Left kidney (tissue), 2 donors: Measurements from ENCODE around the gene FIBP. TPM values are rescaled to one million over a fixed set of nuclear protein-coding genes. Genes with fewer than 3 reads are reported as not detected.
"Not testable (repeated sequence)": the region's sequence is repeated elsewhere in the genome, so short reads cannot be mapped to it uniquely, and the experiment has no call there.

Experiments
- DNase-seq: peaks from one replicate; pipeline ENCODE4 v3.0.0-alpha.2; 2013
- polyA plus RNA-seq: library from polyadenylated mRNA; unstranded; fragments of 120-200 nt; gene quantifications from one replicate; pipeline ENCODE4 v1.2.1, GENCODE V29; 2013; ENCODE audit not compliant: insufficient read length

FIBP gene
- polyA plus RNA-seq, 1 donor: 96.0 TPM

GRCh38 chr11:65916391-65916790 lies 28.1 kb upstream of the FIBP start:
- no peak for DNase-seq

GRCh38 chr11:65915821-65916251 lies 27.6 kb upstream of the FIBP start:
- DNase-seq: no peak

- no peak for DNase-seq
Measured at GRCh38 chr11:65915101-65915820, 27.0 kb upstream of the FIBP start.

- DNase-seq: no peak
Measured at GRCh38 chr11:65912845-65913244, 24.6 kb upstream of the FIBP start.

DNA sequence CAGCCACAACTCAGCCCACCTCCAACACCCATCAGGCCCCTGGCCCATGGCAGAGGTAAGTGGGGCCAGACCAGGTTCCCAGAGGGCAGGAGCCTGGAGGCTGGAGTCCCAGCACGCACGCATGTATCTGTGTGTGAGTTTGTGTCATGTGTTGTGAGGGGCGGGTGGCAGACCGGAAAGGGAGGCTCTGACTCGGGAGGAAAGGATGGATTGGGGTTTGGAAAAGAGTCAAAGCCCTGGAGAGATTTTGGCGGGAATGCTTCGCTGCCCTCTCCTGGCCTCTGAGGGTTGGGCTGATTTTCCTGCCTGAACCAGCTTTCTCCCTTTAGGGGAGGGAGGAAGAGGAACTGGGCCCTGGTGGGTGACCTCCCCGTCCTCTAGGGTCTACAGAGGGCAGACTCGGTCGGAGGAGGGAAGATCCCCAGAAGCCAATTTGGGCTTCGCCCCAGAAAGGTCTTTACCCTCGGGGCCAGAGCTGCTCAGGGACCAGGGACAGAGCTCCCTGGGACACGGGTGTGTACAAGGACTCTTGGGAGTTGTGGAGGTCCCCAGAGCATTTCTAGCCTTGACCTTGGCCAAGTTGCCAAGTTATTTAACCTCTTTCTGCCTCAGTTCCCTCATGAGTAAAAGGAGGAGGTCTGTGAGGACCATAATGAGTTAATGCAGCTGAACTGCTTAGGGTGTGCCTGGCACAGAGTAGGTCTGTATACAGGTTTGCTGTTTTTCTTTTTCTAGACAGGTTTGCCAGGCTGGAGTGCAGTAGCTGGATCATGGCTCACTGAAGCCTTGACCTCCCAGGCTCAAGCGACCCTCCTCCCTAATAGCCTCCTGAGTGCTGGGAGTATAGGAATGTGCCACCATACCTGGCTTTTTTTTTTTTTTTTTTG lies 23.7 kb upstream of the FIBP start:
- no peak for DNase-seq

DNA sequence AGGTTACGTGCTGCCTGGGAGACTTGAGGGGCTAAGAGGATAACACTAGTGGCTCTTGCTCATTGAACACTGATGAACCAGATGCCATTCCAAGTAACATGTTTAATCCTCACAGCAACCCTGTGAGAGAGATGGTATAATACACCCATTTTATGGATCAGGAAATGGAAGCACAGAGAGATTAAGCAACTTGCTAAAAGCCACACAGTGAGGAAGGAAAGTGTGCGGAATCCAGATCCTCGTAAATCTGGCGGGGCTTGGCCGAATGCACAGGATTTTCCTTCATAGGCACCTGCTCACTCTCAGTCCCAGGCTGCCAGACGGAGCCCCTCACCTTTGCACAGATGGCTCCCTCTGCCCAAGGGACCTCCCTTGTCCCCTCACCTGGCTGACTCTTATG lies 19.6 kb upstream of the FIBP start:
- DNase-seq: no peak

DNA sequence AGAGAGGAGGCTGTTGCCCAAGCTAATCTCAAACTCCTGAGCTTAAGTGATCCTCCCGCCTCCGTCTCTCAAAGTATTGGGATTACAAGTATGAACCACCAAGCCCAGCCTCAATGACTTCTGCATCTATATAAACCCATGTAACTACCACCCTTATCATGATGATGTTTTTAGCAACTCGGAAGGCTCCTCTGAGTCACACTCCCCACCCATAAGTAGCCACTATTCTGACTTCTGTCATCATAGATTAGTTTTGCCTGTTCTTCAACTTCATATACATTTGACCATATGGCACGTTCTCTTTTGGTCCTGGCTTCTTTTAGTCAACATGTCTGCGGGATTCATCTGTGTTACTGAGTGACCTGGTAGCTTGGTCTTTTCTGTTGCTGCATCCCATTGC lies 18.3 kb upstream of the FIBP start:
- DNase-seq: no peak

DNA sequence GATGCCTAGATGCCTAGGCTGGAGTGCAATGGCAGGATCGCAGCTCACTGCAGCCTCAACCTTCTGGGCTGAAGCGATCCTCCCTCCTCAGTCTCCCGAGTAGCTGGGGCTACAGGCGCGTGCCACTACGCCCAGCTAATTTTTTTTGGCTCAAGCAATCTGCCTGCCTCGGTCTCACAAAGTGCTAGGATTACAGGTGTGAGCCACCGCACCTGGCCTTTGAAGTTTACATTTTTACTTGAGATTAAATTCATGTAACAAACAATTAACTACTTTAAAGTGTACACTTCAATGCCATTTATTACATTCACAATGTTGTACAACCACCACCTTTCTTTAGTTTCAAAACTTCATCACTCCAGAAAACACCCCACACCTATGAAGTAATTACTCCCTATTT lies 15.4 kb upstream of the FIBP start:
- no peak for DNase-seq

DNA sequence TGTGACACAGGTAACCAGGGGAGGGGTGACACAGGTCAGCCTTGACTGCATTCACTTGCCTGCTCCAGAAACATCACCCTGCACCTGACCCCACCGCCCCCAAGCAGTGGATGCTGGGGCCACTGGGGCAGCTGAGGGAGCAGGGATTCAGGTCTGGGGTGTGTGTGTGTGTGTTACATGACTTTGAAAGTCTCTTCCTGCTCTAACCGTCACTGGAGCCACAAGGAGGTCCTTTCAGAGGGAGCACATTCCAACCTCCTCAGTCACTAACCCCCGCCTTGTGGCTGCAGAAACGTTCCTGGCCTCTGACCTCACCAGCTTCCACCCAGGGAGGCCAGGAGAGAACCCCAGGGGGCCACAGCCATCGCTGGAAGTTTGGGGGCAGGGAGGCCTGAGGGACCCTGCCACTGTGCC lies 14.8 kb upstream of the FIBP start:
- DNase-seq: no peak

DNA sequence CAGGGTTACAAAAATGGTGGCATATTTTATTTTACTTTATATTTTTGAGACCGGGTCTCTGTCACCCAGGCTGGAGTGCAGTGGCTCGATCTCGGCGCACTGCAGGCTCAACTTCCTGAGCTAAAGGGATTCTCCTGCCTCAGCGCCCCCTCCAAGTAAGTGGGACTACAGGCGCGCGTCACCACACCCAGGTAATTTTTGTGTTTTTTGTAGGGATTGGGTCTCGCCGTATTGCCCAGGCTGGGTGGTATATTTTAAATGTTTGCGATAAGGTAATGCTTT lies 12.6 kb upstream of the FIBP start:
- DNase-seq: no peak

DNA sequence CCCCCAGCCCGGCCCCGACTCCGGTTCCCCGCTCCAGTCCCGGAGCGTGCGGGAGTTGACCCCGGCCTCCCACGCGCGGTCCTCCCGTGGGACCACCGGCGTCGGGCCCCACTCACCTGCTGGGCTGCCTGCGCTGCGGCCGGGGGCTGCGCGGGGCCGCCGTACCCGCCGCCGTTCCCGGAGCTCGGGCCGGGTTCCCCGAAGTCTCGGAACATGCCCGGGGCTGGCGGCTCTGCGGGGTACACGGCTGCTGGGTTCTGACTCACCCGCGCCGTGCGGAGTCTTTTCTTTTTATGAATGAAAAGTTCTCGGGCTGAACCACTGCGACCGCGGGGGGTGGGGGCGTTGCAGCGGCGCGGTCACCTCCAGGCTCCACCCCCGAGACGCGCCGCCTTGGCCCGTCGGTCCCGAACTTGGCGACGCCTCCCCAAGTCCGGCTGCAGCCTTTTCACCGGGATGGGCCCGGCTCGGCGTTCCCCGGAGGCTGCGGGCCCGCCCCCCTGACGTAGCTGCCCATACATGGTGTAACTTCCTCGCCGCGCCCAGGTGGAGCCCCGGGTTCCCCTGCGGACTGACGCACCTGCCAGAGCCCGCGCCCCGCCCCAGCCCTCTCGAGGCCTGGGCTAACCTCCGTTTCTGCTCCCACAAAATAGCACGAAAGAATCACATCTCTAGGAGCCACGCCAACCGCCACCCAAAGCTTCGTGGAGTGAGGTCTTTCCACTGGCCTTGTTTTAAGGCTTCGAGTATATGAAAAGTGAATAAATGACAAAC lies 12.0 kb upstream of the FIBP start, which contains the start of gene FOSL1:
Gene FOSL1 (minus strand): TSS at position 264 of the 774 bp plus-strand sequence. CDS start 49 bp downstream, at position 215.
- DNase-seq: no peak

DNA sequence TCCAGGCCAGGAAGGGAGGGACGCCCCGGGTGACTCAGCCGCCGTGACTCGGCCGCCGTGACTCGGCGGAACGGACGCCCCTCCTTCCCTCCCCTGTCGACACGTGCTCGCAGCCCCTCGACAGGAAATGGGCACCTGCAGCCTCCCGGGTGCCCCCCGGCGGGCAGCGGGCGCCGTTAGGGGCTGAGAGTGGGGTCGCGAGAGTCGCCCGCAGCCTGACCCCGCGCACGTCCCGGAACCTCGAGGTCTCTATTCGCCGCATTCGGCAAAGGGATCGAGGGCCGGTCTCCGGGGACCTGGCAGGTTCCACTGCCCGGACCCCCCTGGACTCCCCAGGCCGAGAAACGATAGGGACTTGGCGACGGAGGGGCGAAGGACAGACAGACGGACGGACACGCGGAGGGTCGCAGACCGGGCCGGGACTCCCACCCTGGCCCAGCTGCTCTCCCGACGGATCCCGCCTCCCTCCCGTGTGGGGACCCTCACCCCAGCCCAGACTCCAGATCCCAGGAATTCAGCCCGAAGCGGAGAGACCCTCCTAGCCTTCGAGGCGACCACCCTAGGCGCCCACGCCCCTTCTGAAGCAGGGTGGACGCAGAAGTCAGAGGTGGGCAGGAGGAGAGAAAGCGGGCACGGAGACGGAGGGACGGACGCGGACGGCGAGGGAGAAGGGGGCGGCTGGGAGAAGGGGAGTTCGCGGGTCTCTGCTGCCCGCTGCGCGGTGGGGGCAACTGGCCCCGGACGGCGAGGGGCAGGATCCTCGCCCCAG lies 11.3 kb upstream of the FIBP start:
- no peak for DNase-seq

DNA sequence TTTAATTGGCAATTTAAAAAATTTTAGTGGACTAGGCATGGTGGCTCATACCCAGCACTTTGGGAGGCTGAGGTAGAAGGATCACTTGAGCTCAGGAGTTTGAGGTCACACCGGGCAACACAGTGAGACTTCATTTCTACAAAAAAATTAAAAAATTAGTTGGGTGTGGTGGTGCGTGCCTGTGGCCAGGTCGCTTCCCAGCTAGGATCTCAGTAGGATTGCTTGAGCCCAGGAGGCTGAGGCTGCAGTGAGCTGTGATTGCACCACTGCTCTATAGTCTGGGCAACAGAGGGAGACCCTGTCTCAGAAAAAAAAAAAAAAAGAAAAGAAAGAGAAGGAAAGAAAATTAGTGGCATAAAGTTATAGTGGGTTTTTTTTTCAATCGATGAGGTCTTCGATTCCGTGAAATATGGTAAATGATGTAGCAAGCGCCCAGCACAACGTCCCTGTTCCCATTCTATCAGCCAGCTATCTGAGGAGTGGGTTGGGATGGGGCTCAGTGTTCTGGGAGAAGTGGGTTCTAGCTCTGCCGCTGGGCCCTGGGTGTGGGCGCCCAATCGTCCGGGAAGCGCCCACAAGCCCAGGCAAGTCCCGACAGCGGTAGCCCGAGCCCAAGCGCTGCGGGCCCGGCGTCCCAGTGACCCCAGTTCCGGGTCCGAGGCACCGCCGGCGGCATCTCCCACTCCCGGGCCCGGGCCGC lies 10.5 kb upstream of the FIBP start:
- no peak for DNase-seq

DNA sequence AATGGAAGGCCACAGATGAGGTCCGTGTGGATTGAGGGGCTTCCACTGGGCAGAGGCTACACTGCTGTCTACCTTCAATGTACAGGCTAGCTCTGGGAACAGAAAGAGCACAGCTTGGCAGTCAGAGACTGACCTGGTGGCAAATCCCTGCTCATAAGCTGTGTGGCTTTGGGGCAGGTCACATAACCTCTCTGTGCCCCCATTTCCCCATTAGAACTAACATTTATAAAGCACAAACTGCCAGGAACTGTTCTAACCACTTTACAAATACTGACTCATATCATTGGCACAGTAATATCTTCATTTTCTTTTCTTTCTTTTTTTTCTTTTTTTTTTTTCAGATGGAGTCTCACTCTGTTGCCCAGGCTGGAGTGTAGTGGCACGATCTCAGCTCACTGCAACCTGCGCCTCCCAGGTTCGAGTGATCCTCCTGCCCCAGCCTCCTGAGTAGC lies 8.8 kb upstream of the FIBP start:
- no peak for DNase-seq

GRCh38 chr11:65896034-65896999 lies 8.0 kb upstream of the FIBP start:
- no peak for DNase-seq

DNA sequence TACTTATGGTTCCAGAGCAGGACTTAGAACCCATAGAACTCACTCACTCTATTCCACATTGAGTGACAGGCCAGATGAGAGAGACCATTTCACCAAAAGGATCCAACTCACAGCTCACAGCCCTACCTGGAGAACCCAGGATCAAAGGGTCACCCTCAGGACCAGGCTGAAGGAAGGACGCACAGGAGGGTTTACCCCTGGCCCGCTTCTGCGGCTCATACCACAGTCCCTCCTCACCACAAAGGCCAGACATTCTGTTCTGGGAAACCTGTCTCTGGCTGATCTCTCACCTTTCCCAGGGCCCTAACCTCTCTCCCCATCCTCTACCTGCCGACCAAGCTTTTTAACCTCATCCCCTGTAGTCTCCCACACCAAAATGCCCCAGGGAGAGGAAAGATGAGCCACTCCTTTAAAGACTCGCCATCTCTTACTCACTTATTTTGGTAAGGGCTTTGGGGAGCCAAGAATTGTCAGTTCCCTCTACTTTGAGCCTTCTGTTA lies 7.3 kb upstream of the FIBP start:
- DNase-seq: no peak

GRCh38 chr11:65894034-65894591 lies 5.8 kb upstream of the FIBP start:
- DNase-seq: no peak

GRCh38 chr11:65892661-65893317 lies 4.5 kb upstream of the FIBP start:
- DNase-seq: no peak

DNA sequence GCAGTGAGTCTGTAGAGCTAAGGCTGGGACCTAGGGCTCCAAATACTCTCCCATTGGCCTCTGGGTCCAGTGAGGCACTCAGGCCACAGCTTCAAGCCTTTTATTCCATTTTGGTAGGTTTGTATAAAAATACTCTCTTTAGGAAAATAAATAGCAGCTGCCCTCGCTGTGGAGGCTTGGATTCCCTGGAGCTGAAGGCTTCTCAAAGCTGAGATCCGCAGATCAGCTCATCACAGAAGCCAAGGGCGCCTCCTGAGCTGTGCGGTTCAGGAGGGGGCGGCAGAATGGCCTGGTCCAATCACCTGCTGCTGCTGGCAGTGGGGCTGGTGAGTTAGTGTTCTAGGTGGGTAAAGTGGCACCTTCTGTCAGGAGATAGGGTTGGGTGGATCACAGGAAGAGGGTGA lies 3.9 kb upstream of the FIBP start:
- not testable (repeated sequence) for DNase-seq
